Esophagus squamous epithelium (tissue), 5 donors: Measurements from ENCODE around the gene CCRL2. TPM values are rescaled to one million over a fixed set of nuclear protein-coding genes. Genes with fewer than 3 reads are reported as not detected.

Experiments
- DNase-seq: peaks from one replicate; lab custom pipeline; 2025; lab: John Stamatoyannopoulos, UW
- H3K27ac ChIP-seq, 4 donors: fragments of 200-600 bp; sonication (generic); one replicate each; pipeline ENCODE4 v1.5.1; 2016 to 2019; ENCODE audit warnings: mild to moderate bottlenecking in 1 of 4
- H3K27me3 ChIP-seq, 4 donors: fragments of 200-600 bp; sonication (generic); 1 replicate in 3 of 4; 2 replicates in 1 of 4; pipeline versions ENCODE4 v1.5.1 to v1.6.0; 2017 to 2021; ENCODE audit warnings: antibody characterized with exemption in 1 of 4
- H3K36me3 ChIP-seq, 3 donors: fragments of 200-600 bp; sonication (generic); one replicate each; pipeline ENCODE4 v1.5.1; 2016 to 2019
- H3K4me1 ChIP-seq, 3 donors: fragments of 200-600 bp; sonication (generic); one replicate each; pipeline ENCODE4 v1.5.1; 2017 to 2019
- H3K4me3 ChIP-seq, 4 donors: fragments of 200-600 bp; sonication (generic); 1 replicate in 3 of 4; 2 replicates in 1 of 4; pipeline ENCODE4 v1.5.1; 2016 to 2019; ENCODE audit warnings: mild to moderate bottlenecking in 2 of 4, moderate library complexity in 1 of 4
- H3K9me3 ChIP-seq, 3 donors: fragments of 200-600 bp; sonication (generic); one replicate each; pipeline ENCODE4 v1.5.1; 2016 to 2019
- CTCF ChIP-seq, 6 experiments: fragments of 450-650 bp in 4 of 6; fragments of 200-600 bp in 2 of 6; sonication (generic) in 2 of 6; IDR thresholded peaks; one replicate each; pipeline ENCODE4 v1.5.1; 2016 to 2019; ENCODE audit warnings: antibody characterized with exemption in 6 of 6, mild to moderate bottlenecking in 4 of 6, moderate library complexity in 4 of 6
- POLR2A ChIP-seq, 4 donors: fragments of 450-650 bp; IDR thresholded peaks; one replicate each; pipeline ENCODE4 v1.6.1; 2017; ENCODE audit warnings: antibody characterized with exemption in 4 of 4, mild to moderate bottlenecking in 4 of 4, moderate library complexity in 3 of 4
- WGBS, 2 donors: methylation state at CpG; one replicate each; pipeline ENCODE4 v1.1.5; 2018; 5-methylcytosine and 5-hydroxymethylcytosine counted together
- intact Hi-C: fragments of 100-400 bp; cut with DNase I; formaldehyde crosslinking; loops from one replicate; pipeline ENCODE4 v1.15.0; 2022
- total RNA-seq, 4 donors: library from RNA; depleted of rRNA; stranded (reverse); fragments of >200 nt; gene quantifications; one replicate each; pipeline ENCODE4 v1.1.0, GENCODE V29; 2016
- donor health status: DM: yes; HTN: yes; CAD: no.

Gene CCRL2
- total RNA-seq, 4 donors from 2014 or later = 0.48 to 1.5 (median 1.1) TPM; not detected in 1

GRCh38 chr3:46442576-46443530 is 35.8 kb downstream of the CCRL2 start:
- peaks cover 0 to 7% (median 0%) of the 10 kb centered on the region in 3 donors for H3K4me1 ChIP-seq
- intact Hi-C loops = no loop called here
- no peak for TF ChIP-seq POLR2A (IDR thresholded peaks at IDR 0.05)
- TF ChIP-seq CTCF (IDR thresholded peaks at IDR 0.05) = peak in 4 of 6 experiments; percentile 32 to 84 (median 76)
- no peaks in the 10 kb centered on the region for H3K36me3 ChIP-seq
- no peaks in the 10 kb centered on the region for H3K27me3 ChIP-seq
- no peak for DNase-seq
- no peak overlapping the region for H3K27ac ChIP-seq
- 32 to 57% methylated on average over 9 to 12 of the region's 16 CpGs for WGBS, 2 donors
- H3K9me3 ChIP-seq = no peaks in the 10 kb centered on the region
- no peak overlapping the region for H3K4me3 ChIP-seq

- TF ChIP-seq POLR2A (IDR thresholded peaks at IDR 0.05) = no peak
- intact Hi-C loops = no loop called here
- Histone ChIP-seq H3K36me3 (no peaks in the 10 kb centered on the region), H3K27me3 (peaks cover 0 to 10% (median 0%) of the 10 kb centered on the region in 4 donors), H3K4me1 (peaks cover 0 to 9% (median 0%) of the 10 kb centered on the region in 3 donors), H3K27ac (no peak overlapping the region), H3K4me3 (no peak overlapping the region), H3K9me3 (no peaks in the 10 kb centered on the region)
- WGBS, 2 donors = 32 to 42% methylated on average over 5 of the region's 5 CpGs
- DNase-seq = no peak
These were observed 40.3 kb downstream of the CCRL2 start for GRCh38 chr3:46447228-46447985.

GRCh38 chr3:46448721-46449120 is 41.7 kb downstream of the CCRL2 start:
- DNase-seq = no peak
- no peak overlapping the region for H3K27ac ChIP-seq
- WGBS, 2 donors = 81 to 83% methylated on average over 6 to 12 of the region's 17 CpGs
- TF ChIP-seq CTCF (IDR thresholded peaks at IDR 0.05) = no peak
- TF ChIP-seq POLR2A (IDR thresholded peaks at IDR 0.05) = no peak
- H3K27me3 ChIP-seq = peaks cover 0 to 10% (median 0%) of the 10 kb centered on the region in 4 donors
- intact Hi-C loops = no loop called here
- no peaks in the 10 kb centered on the region for H3K9me3 ChIP-seq
- H3K4me3 ChIP-seq = no peak overlapping the region
- H3K36me3 ChIP-seq = no peaks in the 10 kb centered on the region
- H3K4me1 ChIP-seq = peaks cover 0 to 9% (median 0%) of the 10 kb centered on the region in 3 donors

- Histone ChIP-seq H3K9me3 (no peaks in the 10 kb centered on the region), H3K36me3 (no peaks in the 10 kb centered on the region), H3K27ac (no peak overlapping the region), H3K27me3 (peaks cover 0 to 10% (median 0%) of the 10 kb centered on the region in 4 donors), H3K4me1 (peaks cover 0 to 9% (median 0%) of the 10 kb centered on the region in 3 donors), H3K4me3 (no peak overlapping the region)
- TF ChIP-seq CTCF (IDR thresholded peaks at IDR 0.05) (peak in 4 of 6 experiments; percentile 32 to 46 (median 38)), POLR2A (IDR thresholded peaks at IDR 0.05) (no peak)
- intact Hi-C loops = no loop called here
- 67 to 71% methylated on average over 7 to 11 of the region's 14 CpGs for WGBS, 2 donors
- no peak for DNase-seq
These were observed 42.9 kb downstream of the CCRL2 start for GRCh38 chr3:46449755-46450552.
